Activated CD8-positive, alpha-beta memory T cell treated with anti-CD3 and anti-CD28 coated beads for 36 hours (primary cell): ENCODE measurements around the gene VDAC2. TPM values are rescaled to one million over a fixed set of nuclear protein-coding genes. Genes with fewer than 3 reads are reported as not detected.

Experiments used
- CTCF ChIA-PET: fragments of 350-600 bp; sonication (Branson Sonifier 250); formaldehyde crosslinking; loops from one replicate; lab custom pipeline; 2021; ENCODE audit warnings: antibody characterized with exemption; lab: Charles Lee
- POLR2A ChIA-PET: fragments of 350-600 bp; sonication (Branson Sonifier 250); formaldehyde crosslinking; loops from one replicate; lab custom pipeline; 2021; ENCODE audit warnings: antibody characterized with exemption; lab: Charles Lee
- total RNA-seq, 2 experiments: library from RNA; stranded (reverse); gene quantifications; one replicate each; pipeline ENCODE4 v1.2.3, GENCODE V29; 2021

VDAC2 gene
- total RNA-seq, 2 experiments from 2014 or later: 263 to 274 TPM

- POLR2A ChIA-PET: no interaction called here
- CTCF ChIA-PET: no interaction called here
These were observed 55.3 kb downstream of the VDAC2 start for GRCh38 chr10:75265856-75266255.

- ChIA-PET CTCF (no interaction called here), POLR2A (no interaction called here)
These were observed 56.3 kb downstream of the VDAC2 start for GRCh38 chr10:75266945-75267344.

- CTCF ChIA-PET: no interaction called here
These were observed 59.0 kb downstream of the VDAC2 start for GRCh38 chr10:75269605-75270004.

DNA sequence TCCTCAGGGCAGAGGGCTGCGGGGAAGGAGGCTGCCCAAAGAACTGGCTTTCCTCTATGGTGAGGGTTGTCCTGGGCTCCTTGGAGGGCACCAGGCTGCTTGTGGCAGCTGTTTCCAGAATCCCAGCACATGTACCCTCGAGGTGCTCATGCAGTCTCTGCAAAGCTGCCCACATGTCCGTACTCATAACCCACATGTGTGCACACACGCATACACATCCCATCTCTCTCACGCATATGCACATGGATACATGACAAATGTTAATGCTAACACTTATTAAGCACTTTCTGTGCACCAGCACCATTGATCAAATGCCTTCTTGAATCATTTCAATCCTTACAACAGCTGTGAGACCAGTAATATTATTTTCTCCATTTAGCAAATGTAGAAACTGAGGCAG, 61.5 kb downstream of the VDAC2 start:
- ChIA-PET POLR2A (no interaction called here), CTCF (no interaction called here)

More at GRCh38 chr10:75269605-75270004, 59.0 kb downstream of the VDAC2 start:
- POLR2A ChIA-PET: no interaction called here

GRCh38 chr10:75272896-75273295, 62.3 kb downstream of the VDAC2 start:
- POLR2A ChIA-PET: interaction anchor here (0.6 kb wide), 1 partner anchor 220 kb away, joined by 3 read pairs; no protein-coding TSS in a partner anchor
- CTCF ChIA-PET: no interaction called here

- POLR2A ChIA-PET: no interaction called here
These were observed 65.7 kb downstream of the VDAC2 start for GRCh38 chr10:75276069-75276872.

DNA sequence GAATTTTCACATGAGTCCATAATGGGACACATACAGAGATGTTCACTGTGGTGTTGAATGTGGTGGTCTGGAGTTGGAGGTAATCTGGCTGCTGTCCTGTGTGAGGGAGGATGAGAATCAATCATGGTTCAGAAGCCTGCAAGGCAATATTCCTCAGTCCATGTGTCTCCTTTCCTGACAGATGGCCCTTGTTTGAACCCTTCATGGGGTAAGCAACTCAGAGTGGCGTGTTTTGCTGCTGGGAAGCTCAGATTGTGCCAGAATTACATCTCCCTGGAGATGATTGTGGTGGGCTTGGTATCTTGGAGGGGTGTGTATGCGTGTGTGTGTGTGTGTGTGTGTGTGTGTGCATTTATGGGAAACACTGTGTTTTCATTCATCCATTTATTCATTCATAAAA, 69.6 kb downstream of the VDAC2 start:
- ChIA-PET POLR2A (no interaction called here), CTCF (no interaction called here)

More at GRCh38 chr10:75276069-75276872, 65.7 kb downstream of the VDAC2 start:
- CTCF ChIA-PET: no interaction called here

Other genes starting within 250 kb of the VDAC2 start
- 10 to 100 TPM; 15.4 to 17.0 TPM for gene SAMD8, start 99.1 kb upstream of the VDAC2 start, total RNA-seq
- 10 to 100 TPM; 46.4 to 52.6 TPM for gene COMTD1, start 25.2 kb downstream of the VDAC2 start, total RNA-seq
- under 1 TPM; 0.36 to 0.38 TPM for gene ZNF503, start 191.0 kb downstream of the VDAC2 start, total RNA-seq
- gene LRMDA, start 220.8 kb downstream of the VDAC2 start, total RNA-seq: not detected